Measurements from ENCODE around the gene IAH1. TPM values are rescaled to one million over a fixed set of nuclear protein-coding genes. Genes with fewer than 3 reads are reported as not detected.

IAH1 gene
- total and polyA plus RNA-seq, 2 donors (not counting 3 experiments of a cell fraction or from before 2014, with no cell fraction given), result 43.4 to 44.0 TPM

- Histone ChIP-seq H2AFZ (ENCODE audit: low read depth, low read length) (no peak overlapping the region), H3K9me3 (replicated peaks; ENCODE audit: control insufficient read depth, insufficient read depth, low read length) (no peaks in the 10 kb centered on the region), H3K36me3 (ENCODE audit: control insufficient read depth in 2 of 2, extremely low read depth in 1 of 2, insufficient read depth in 2 of 2, low read length in 2 of 2) (peaks cover 18 to 23% of the 10 kb centered on the region in 2 experiments), H4K20me1 (replicated peaks; ENCODE audit: control insufficient read depth, extremely low read depth, insufficient read depth, low read length) (no peaks in the 10 kb centered on the region), H3K4me1 (ENCODE audit: control insufficient read depth, extremely low read depth, insufficient read depth, low read length) (peaks cover 8% of the 10 kb centered on the region), H3K79me2 (ENCODE audit: control insufficient read depth, insufficient read depth, low read length) (no peaks in the 10 kb centered on the region), H3K4me2 (ENCODE audit: insufficient read depth, low read length) (no peak overlapping the region), H3K4me3 (replicated peaks in 1 of 3; ENCODE audit: insufficient read depth in 1 of 3, low read depth in 1 of 3, low read length in 3 of 3) (no peak overlapping the region), H3K9ac (replicated peaks; ENCODE audit: extremely low read depth, insufficient read depth, low read length) (no peak overlapping the region), H3K27ac (ENCODE audit: insufficient read depth, low read depth, low read length) (no peak overlapping the region), H3K27me3 (ENCODE audit: control insufficient read depth in 2 of 2, insufficient read depth in 2 of 2, low read length in 2 of 2) (no peaks in the 10 kb centered on the region), H3K9me1 (replicated peaks; ENCODE audit: control insufficient read depth, extremely low read depth, insufficient read depth, low read length) (no peaks in the 10 kb centered on the region)
- CTCF ChIA-PET, result interaction anchor here (0.6 kb wide), 1 partner anchor 9 kb away, joined by 5 read pairs; no protein-coding TSS in a partner anchor
- no peak for DNase-seq (ENCODE audit: low read depth, low spot score)
- POLR2A ChIA-PET, result no interaction called here
- BruUV-seq (replicated peaks), result no TSS peak
- intact Hi-C loops (cut with micrococcal nuclease) (no loop called here), dilution Hi-C loops (cut with MboI; ENCODE audit: extremely low pct_ligation_motif_present, low sequenced_read_pairs) (no loop called here)
- TF ChIP-seq, protein P1, sequence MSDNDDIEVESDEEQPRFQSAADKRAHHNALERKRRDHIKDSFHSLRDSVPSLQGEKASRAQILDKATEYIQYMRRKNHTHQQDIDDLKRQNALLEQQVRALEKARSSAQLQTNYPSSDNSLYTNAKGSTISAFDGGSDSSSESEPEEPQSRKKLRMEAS (IDR thresholded peaks at IDR 0.05; ENCODE audit: insufficient read depth, insufficient read length), result no peak
- no peak for TF ChIP-seq JUN (IDR thresholded peaks at IDR 0.05; ENCODE audit: borderline replicate concordance, insufficient read depth, insufficient read length, low read depth)
- no peak for TF ChIP-seq GATA2 (IDR thresholded peaks at IDR 0.05; ENCODE audit: insufficient read depth, insufficient read length, low read depth, low read length)
- no peak for TF ChIP-seq MYC (IDR thresholded peaks at IDR 0.05; ENCODE audit: low read depth, low read length)
- no peak for TF ChIP-seq POLR2AphosphoS5 (IDR thresholded peaks at IDR 0.05; ENCODE audit: insufficient read depth, low read depth, low read length)
- no peak for TF ChIP-seq FOS (IDR thresholded peaks at IDR 0.05; ENCODE audit: borderline replicate concordance, insufficient read depth, low read length)
- TF ChIP-seq CTCF (IDR thresholded peaks at IDR 0.05; ENCODE audit: extremely low read depth in 1 of 2, insufficient read depth in 1 of 2, low read depth in 1 of 2, low read length in 2 of 2), result no peak
- FAIRE-seq, result no peak
Measured at GRCh38 chr2:9497017-9497416, 22.7 kb downstream of the IAH1 start.

All from endothelial cell of umbilical vein (primary cell).